Measurements from ENCODE around the gene GALNT9.

DNA sequence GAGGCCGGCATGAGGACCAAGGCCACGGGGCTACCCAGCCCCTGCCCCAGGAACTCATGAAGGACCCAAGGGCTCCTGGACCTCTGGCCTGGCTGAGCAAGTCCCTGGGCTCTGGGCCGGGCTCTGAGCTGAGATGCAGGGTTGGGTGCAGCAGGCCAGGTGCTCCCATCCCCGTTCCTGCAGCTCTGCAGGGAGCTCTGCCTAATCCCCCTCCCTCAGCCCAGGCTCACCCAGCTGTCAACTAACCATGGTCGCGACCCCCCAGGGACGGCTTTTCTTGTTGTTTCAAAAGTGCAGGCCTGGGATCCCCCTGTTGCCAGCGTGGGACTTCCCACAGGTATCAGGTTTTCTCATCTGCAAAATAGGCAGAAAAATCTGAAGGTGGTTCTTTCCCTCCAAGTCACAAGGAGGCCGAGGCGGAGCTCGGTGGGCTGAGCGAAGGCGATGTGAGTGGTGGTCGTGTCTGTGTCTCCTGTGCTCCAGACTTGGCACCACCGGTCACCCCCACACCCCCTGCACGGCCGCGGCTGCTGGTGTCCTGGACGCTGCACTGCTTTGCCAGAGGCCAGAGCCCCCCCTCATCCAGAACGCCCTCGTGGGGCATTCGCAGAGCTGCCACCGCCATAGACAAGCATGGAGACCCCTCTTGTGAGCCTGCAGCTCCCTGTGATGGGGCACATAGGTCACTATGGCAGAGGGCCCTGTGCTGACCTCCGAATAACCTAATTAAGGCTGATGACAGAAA lies 22.5 kb upstream of the GALNT9 start:
- TF ChIP-seq, protein P1, sequence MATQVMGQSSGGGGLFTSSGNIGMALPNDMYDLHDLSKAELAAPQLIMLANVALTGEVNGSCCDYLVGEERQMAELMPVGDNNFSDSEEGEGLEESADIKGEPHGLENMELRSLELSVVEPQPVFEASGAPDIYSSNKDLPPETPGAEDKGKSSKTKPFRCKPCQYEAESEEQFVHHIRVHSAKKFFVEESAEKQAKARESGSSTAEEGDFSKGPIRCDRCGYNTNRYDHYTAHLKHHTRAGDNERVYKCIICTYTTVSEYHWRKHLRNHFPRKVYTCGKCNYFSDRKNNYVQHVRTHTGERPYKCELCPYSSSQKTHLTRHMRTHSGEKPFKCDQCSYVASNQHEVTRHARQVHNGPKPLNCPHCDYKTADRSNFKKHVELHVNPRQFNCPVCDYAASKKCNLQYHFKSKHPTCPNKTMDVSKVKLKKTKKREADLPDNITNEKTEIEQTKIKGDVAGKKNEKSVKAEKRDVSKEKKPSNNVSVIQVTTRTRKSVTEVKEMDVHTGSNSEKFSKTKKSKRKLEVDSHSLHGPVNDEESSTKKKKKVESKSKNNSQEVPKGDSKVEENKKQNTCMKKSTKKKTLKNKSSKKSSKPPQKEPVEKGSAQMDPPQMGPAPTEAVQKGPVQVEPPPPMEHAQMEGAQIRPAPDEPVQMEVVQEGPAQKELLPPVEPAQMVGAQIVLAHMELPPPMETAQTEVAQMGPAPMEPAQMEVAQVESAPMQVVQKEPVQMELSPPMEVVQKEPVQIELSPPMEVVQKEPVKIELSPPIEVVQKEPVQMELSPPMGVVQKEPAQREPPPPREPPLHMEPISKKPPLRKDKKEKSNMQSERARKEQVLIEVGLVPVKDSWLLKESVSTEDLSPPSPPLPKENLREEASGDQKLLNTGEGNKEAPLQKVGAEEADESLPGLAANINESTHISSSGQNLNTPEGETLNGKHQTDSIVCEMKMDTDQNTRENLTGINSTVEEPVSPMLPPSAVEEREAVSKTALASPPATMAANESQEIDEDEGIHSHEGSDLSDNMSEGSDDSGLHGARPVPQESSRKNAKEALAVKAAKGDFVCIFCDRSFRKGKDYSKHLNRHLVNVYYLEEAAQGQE (IDR thresholded peaks at IDR 0.05; ENCODE audit: borderline replicate concordance) = no peak
- TF ChIP-seq POLR2AphosphoS5 (IDR thresholded peaks at IDR 0.05) = no peak
- TF ChIP-seq, protein P2, sequence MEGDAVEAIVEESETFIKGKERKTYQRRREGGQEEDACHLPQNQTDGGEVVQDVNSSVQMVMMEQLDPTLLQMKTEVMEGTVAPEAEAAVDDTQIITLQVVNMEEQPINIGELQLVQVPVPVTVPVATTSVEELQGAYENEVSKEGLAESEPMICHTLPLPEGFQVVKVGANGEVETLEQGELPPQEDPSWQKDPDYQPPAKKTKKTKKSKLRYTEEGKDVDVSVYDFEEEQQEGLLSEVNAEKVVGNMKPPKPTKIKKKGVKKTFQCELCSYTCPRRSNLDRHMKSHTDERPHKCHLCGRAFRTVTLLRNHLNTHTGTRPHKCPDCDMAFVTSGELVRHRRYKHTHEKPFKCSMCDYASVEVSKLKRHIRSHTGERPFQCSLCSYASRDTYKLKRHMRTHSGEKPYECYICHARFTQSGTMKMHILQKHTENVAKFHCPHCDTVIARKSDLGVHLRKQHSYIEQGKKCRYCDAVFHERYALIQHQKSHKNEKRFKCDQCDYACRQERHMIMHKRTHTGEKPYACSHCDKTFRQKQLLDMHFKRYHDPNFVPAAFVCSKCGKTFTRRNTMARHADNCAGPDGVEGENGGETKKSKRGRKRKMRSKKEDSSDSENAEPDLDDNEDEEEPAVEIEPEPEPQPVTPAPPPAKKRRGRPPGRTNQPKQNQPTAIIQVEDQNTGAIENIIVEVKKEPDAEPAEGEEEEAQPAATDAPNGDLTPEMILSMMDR (IDR thresholded peaks at IDR 0.05; ENCODE audit: poor library complexity, severe bottlenecking) = no peak
- TF ChIP-seq TAF1 (IDR thresholded peaks at IDR 0.05; ENCODE audit: low read depth) = no peak
